HG03571 (cell line): ENCODE data around the gene OR4A15.

ENCODE experiments used
- ATAC-seq: cut with Tn5 transposase; IDR thresholded peaks from one replicate; pipeline ENCODE4 v1.9.1; 2021; ENCODE audit not compliant: unreplicated experiment

Gene OR4A15

DNA sequence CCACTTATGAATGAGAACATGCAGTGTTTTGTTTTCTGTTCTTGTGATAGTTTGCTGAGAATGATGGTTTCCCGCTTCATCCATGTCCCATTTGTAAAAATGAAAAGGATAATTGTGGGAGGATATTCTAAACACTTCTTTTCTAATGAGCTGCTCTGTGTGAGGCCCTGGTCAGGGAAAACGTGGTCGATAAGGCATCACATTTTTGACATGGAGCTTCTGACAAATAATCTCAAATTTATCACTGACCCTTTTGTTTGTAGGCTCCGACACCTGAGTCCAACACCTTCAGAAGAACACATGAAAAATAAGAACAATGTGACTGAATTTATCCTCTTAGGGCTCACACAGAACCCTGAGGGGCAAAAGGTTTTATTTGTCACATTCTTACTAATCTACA lies at the start of gene OR4A15:
OR4A15 (plus strand) TSS at position 301 of the 400 bp plus-strand sequence; CDS start at position 301, 0 bp downstream.
- ATAC-seq = no peak

DNA sequence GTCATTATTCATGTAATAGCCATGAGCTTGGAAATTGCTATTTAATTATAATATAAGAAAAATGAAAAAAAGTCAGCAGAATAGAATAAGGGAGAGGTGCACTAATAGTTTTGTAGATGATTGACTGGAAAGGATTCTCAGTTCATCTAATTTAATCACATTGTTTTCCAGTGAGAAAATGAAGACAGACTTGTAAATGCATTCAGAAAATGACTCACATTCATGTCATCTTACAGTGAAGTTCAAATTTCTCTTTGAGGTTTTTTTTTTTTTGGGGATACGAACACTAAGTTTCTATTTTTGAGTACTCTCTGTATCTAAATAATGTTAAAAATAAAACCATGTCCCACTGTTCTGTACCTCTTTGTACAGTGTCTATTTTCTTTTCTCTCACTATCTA lies 43.3 kb upstream of the OR4A15 start:
- no peak for ATAC-seq

DNA sequence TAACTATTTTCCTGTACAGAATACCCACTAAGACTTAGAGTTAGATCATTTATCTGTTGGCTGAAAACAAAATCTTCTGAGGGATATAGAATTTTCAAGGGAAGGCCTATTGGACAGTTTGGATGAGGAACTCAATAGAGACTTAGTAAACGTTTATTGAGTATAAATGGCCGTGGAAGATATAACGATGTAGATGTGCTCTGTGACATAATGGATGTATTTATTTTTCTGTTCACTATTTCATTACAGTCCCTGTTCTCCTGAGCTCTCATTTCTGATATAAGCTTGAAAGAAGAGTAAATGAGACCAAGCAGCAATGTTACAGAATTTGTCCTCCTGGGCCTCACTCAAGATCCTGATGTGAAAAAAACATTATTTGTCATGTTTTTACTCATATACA lies 24.9 kb upstream of the OR4A15 start, which contains the start of gene OR4A16:
OR4A16 (plus strand) TSS at position 301 of the 400 bp plus-strand sequence; CDS start at position 301, 0 bp downstream.
- ATAC-seq = no peak

DNA sequence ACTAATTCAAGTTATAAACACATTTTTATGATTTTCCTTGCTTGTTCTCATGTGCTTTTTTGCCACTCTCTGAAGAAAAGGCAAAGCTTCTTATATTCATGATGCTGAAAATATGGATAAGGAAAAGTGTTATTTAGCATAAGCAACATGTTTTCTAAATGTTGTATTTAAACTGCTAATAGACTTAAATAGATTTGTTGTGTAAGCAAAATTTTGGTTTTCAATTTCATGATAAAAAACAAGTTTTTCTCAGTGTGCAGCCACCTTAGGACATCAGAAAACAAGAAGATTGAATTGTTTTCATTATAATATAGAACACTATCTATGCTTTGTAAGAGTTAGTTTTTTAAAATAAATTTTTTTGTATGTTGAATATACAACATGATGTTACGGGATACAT lies 22.5 kb upstream of the OR4A15 start:
- ATAC-seq = no peak

GRCh38 chr11:55349032-55349431 lies 18.7 kb upstream of the OR4A15 start:
- ATAC-seq = no peak

GRCh38 chr11:55357560-55358184 lies 10.1 kb upstream of the OR4A15 start:
- no peak for ATAC-seq

DNA sequence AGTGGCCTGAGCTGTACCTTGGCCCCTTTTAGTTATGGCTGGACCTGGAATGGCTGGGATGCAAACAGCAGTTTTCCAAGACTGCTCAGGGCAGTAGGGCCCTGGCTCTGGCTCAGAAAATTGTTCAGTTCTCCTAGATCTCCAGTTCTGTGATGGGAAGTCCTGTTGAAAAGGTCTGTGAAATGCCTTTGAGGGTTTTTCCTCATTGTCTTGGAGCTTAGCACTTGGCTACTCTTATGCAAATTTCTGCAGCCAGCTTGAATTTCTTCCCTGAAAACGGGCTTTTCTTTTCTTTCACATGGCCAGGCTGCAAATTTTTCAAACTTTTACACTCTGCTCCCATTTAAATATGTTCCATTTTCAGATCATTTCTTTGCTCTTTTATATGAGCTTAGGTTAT lies 33.2 kb downstream of the OR4A15 start:
- no peak for ATAC-seq
